Suprapubic skin (tissue), 4 donors: ENCODE data around the gene RASD2.

Experiments
- CTCF ChIP-seq, 2 donors: fragments of 200-600 bp in 1 of 2; fragments of 450-650 bp in 1 of 2; sonication (generic) in 1 of 2; IDR thresholded peaks; one replicate each; pipeline ENCODE4 v1.5.1; 2016 to 2019; ENCODE audit warnings: antibody characterized with exemption in 2 of 2, mild to moderate bottlenecking in 1 of 2, moderate library complexity in 1 of 2
- EP300 ChIP-seq: sonication (generic); formaldehyde crosslinking; IDR thresholded peaks from one replicate; pipeline ENCODE4 v1.6.1; 2017; ENCODE audit warnings: antibody characterized with exemption
- POLR2AphosphoS5 ChIP-seq, 3 donors: sonication (generic); formaldehyde crosslinking; IDR thresholded peaks; one replicate each; pipeline ENCODE4 v1.6.1; 2017; ENCODE audit warnings: antibody characterized with exemption in 3 of 3

GRCh38 chr22:35600476-35600875 is 59.8 kb downstream of the RASD2 start:
- no peak for TF ChIP-seq POLR2AphosphoS5 (IDR thresholded peaks at IDR 0.05)
- no peak for TF ChIP-seq CTCF (IDR thresholded peaks at IDR 0.05)
- no peak for TF ChIP-seq EP300
